Transverse colon (tissue), 4 donors: ENCODE measurements around the gene TNFRSF25. TPM values are rescaled to one million over a fixed set of nuclear protein-coding genes. Genes with fewer than 3 reads are reported as not detected.
"Not testable (repeated sequence)": the region's sequence is repeated elsewhere in the genome, so short reads cannot be mapped to it uniquely, and the experiment has no call there.

Experiments
- DNase-seq: peaks from one replicate; pipeline ENCODE4 v3.0.0-alpha.2; 2019
- H3K27ac ChIP-seq, 4 donors: fragments of 200-600 bp; sonication (generic); 2 replicates each; pipeline ENCODE4 v1.5.1; 2016 to 2018; ENCODE audit warnings: inconsistent platforms in 4 of 4
- H3K27me3 ChIP-seq: fragments of 200-600 bp; sonication (generic); 2 replicates; pipeline ENCODE4 v1.5.1; 2017; ENCODE audit warnings: inconsistent platforms
- H3K36me3 ChIP-seq, 4 donors: fragments of 200-600 bp; sonication (generic); 2 replicates each; pipeline ENCODE4 v1.5.1; 2017 to 2019; ENCODE audit warnings: inconsistent platforms in 4 of 4
- H3K4me1 ChIP-seq, 4 donors: fragments of 200-600 bp; sonication (generic); 2 replicates each; pipeline ENCODE4 v1.5.1; 2017 to 2020; ENCODE audit warnings: inconsistent platforms in 4 of 4
- H3K4me3 ChIP-seq, 4 donors: fragments of 200-600 bp; sonication (generic); 1 replicate in 1 of 4; 2 replicates in 3 of 4; pipeline versions ENCODE4 v1.5.1 to v1.6.1; 2017 to 2019; ENCODE audit warnings: inconsistent platforms in 4 of 4
- H3K9me3 ChIP-seq, 2 donors: fragments of 200-600 bp; sonication (generic); 2 replicates each; pipeline ENCODE4 v1.5.1; 2017 to 2019; ENCODE audit warnings: inconsistent platforms in 2 of 2
- CTCF ChIP-seq, 5 experiments: fragments of 200-600 bp in 3 of 5; fragments of 450-650 bp in 2 of 5; sonication (generic) in 3 of 5; IDR thresholded peaks; 1 replicate in 2 of 5; 2 replicates in 3 of 5; pipeline ENCODE4 v1.5.1; 2016 to 2017; ENCODE audit warnings: antibody characterized with exemption in 5 of 5, inconsistent platforms in 3 of 5, mild to moderate bottlenecking in 2 of 5, moderate library complexity in 1 of 5
- EP300 ChIP-seq: sonication (generic); formaldehyde crosslinking; IDR thresholded peaks from one replicate; pipeline ENCODE4 v1.6.1; 2017; ENCODE audit warnings: antibody characterized with exemption, low read depth
- POLR2A ChIP-seq: fragments of 450-650 bp; IDR thresholded peaks from one replicate; pipeline ENCODE4 v1.6.1; 2016; ENCODE audit warnings: antibody characterized with exemption, mild to moderate bottlenecking, moderate library complexity
- POLR2AphosphoS5 ChIP-seq, 3 donors: sonication (generic); formaldehyde crosslinking; IDR thresholded peaks; one replicate each; pipeline ENCODE4 v1.6.1; 2016; ENCODE audit warnings: antibody characterized with exemption in 3 of 3
- WGBS, 2 donors: methylation state at CpG; one replicate each; pipeline ENCODE4 v1.1.5; 2018; ENCODE audit warnings: low coverage in 1 of 2; 5-methylcytosine and 5-hydroxymethylcytosine counted together
- in situ Hi-C, 4 donors: fragments of 200-750 bp; cut with MboI; loops; one replicate each; pipeline versions ENCODE4 v1.15.0 to v1.15.1; 2017; ENCODE audit warnings: low sequenced_read_pairs in 3 of 4, low pct_ligation_motif_present in 1 of 4, low pct_unique_long_range_greater_than_20kb in 1 of 4
- intact Hi-C: fragments of 100-400 bp; cut with DNase I; formaldehyde crosslinking; loops from one replicate; pipeline ENCODE4 v1.15.1; 2023; ENCODE audit warnings: low total_unique reads
- total RNA-seq, 4 donors: library from RNA; depleted of rRNA; stranded (reverse); fragments of >200 nt; gene quantifications; one replicate each; pipeline ENCODE4 v1.1.0, GENCODE V29; 2016

Gene TNFRSF25
- total RNA-seq, 4 donors from 2014 or later = 38.9 to 55.3 (median 45.0) TPM

- H3K9me3 ChIP-seq = no peaks in the 10 kb centered on the region
- in situ Hi-C loops = no loop called here
- no peaks in the 10 kb centered on the region for H3K36me3 ChIP-seq
- intact Hi-C loops = no loop called here
- peak overlapping the region in 3 of 4 donors; percentile 77 to 84 (median 81) for H3K27ac ChIP-seq
- H3K4me3 ChIP-seq = peak overlapping the region in 3 of 4 donors; percentile 26 to 39 (median 27)
- peaks cover 60% of the 10 kb centered on the region for H3K27me3 ChIP-seq
- DNase-seq = peak; percentile 52
- TF ChIP-seq EP300 = no peak
- TF ChIP-seq POLR2AphosphoS5 (IDR thresholded peaks at IDR 0.05) = no peak
- no peak for TF ChIP-seq CTCF (IDR thresholded peaks at IDR 0.05)
- no peak for TF ChIP-seq POLR2A
- H3K4me1 ChIP-seq = peaks cover 10 to 54% (median 43%) of the 10 kb centered on the region in 4 donors
- WGBS, 2 donors = 2% methylated on average over 29 of the region's 67 CpGs; no CpG with 5 or more reads in 1 of the 2 donors
Measured at GRCh38 chr1:6447016-6447817, 18.8 kb downstream of the TNFRSF25 start.

DNA sequence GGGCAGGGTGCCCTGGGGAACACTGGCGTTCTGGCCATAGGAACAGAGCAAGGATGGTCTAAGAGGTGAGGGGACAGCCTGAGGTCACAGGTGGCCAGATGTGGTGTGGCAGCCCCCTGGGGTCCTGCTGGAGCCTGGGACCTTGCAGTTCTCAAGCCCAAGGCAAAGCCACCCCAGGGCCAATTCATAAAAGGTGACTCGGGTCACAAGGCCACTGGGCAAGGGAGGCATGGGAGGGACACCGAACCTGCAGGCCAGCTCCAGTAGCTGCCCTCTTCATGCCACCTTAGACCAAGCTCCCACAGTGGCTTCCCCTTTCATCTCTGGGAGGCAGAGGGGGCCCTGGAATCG, 19.3 kb downstream of the TNFRSF25 start:
- WGBS, 2 donors = 70% methylated on average over 4 of the region's 4 CpGs; no CpG with 5 or more reads in 1 of the 2 donors
- Histone ChIP-seq H3K9me3 (no peaks in the 10 kb centered on the region), H3K36me3 (no peaks in the 10 kb centered on the region), H3K27ac (no peak overlapping the region), H3K4me3 (peak overlapping the region in 1 of 4 donors; percentile 39), H3K4me1 (peaks cover 10 to 50% (median 42%) of the 10 kb centered on the region in 4 donors), H3K27me3 (peaks cover 55% of the 10 kb centered on the region)
- in situ Hi-C loops = no loop called here
- TF ChIP-seq POLR2AphosphoS5 (IDR thresholded peaks at IDR 0.05) (no peak), POLR2A (no peak), CTCF (IDR thresholded peaks at IDR 0.05) (no peak), EP300 (no peak)
- DNase-seq = no peak
- intact Hi-C loops = no loop called here

DNA sequence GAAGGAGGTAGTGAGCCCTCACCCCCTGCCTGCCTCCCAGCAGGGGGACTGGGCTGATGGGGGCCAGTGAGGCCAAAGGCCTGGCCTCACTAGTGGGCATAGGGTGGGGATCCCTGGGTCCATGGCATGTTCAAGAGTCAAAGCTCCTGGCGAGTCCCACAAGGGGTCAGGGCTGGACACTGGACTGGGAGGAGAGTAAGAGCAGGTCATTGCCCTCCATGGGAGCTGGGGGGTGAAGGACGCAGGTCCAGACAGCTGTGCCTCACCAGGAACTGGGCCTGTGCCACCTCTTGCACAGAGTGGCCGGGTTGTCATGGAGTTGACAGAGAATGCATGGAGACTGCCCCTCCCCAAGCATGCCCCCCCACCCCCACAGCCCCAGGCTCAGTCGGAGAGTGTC, 20.0 kb downstream of the TNFRSF25 start:
- H3K4me3 ChIP-seq, H3K27ac ChIP-seq, H3K36me3 ChIP-seq, DNase-seq, intact Hi-C loops, in situ Hi-C loops, H3K9me3 ChIP-seq: not testable (repeated sequence)
- WGBS, 2 donors = 65% methylated on average over 3 of the region's 4 CpGs; no CpG with 5 or more reads in 1 of the 2 donors
- Histone ChIP-seq H3K4me1 (peaks cover 10 to 44% (median 40%) of the 10 kb centered on the region in 4 donors), H3K27me3 (peaks cover 52% of the 10 kb centered on the region)

- intact Hi-C loops = no loop called here
- Histone ChIP-seq H3K36me3 (no peaks in the 10 kb centered on the region), H3K4me3 (no peak overlapping the region), H3K27me3 (peaks cover 52% of the 10 kb centered on the region), H3K9me3 (no peaks in the 10 kb centered on the region), H3K27ac (no peak overlapping the region), H3K4me1 (peaks cover 10 to 44% (median 41%) of the 10 kb centered on the region in 4 donors)
- in situ Hi-C loops = no loop called here
- DNase-seq = peak; percentile 74
- no peak for TF ChIP-seq EP300
- TF ChIP-seq POLR2A = no peak
- TF ChIP-seq CTCF (IDR thresholded peaks at IDR 0.05) = peak; percentile 50 to 83 (median 65)
- 39% methylated on average over 19 of the region's 19 CpGs; no CpG with 5 or more reads in 1 of the 2 donors for WGBS, 2 donors
Measured at GRCh38 chr1:6445062-6445763, 20.8 kb downstream of the TNFRSF25 start.
